ENCODE data around the gene FBXO38. TPM values are rescaled to one million over a fixed set of nuclear protein-coding genes. Genes with fewer than 3 reads are reported as not detected.

FBXO38 gene
- total and polyA plus RNA-seq, 2 donors (not counting 1 experiment from before 2014, with no cell fraction given), result 14.4 to 97.0 TPM

- H3K4me3 Mint-ChIP-seq, result no peak overlapping the region
- Histone ChIP-seq H4K20me1 (ENCODE audit: control insufficient read depth, insufficient read depth, low read length, poor library complexity, severe bottlenecking) (no peaks in the 10 kb centered on the region), H3K9me3 (ENCODE audit: control extremely low read depth in 1 of 3, control insufficient read depth in 2 of 3, insufficient read depth in 1 of 3, low read length in 2 of 3) (no peaks in the 10 kb centered on the region), H3K27ac (ENCODE audit: low read length in 2 of 2) (no peak overlapping the region), H3K4me3 (ENCODE audit: control extremely low read depth in 1 of 5, extremely low read depth in 1 of 5, insufficient read depth in 1 of 5, low read depth in 2 of 5, low read length in 4 of 5) (no peak overlapping the region), H2AFZ (ENCODE audit: insufficient read depth, low read depth, low read length, poor library complexity, severe bottlenecking) (peak overlapping the region; percentile 13), H3K79me2 (ENCODE audit: control insufficient read depth, insufficient read depth, low read length) (no peaks in the 10 kb centered on the region), H3K4me1 (ENCODE audit: control insufficient read depth in 2 of 2, insufficient read depth in 2 of 2, low read length in 2 of 2) (peaks cover 0 to 5% of the 10 kb centered on the region in 2 donors), H3K36me3 (replicated peaks in 1 of 2; ENCODE audit: control extremely low read depth in 1 of 2, control insufficient read depth in 1 of 2, extremely low read depth in 1 of 2, insufficient read depth in 2 of 2, low read length in 1 of 2) (no peaks in the 10 kb centered on the region), H3K4me2 (replicated peaks; ENCODE audit: low read depth, low read length, poor library complexity, severe bottlenecking) (no peak overlapping the region), H3K9ac (ENCODE audit: low read length) (no peak overlapping the region), H3K27me3 (replicated peaks in 1 of 4; ENCODE audit: control extremely low read depth in 1 of 4, control insufficient read depth in 3 of 4, insufficient read depth in 4 of 4, low read length in 3 of 4) (peaks cover 0 to 12% (median 7%) of the 10 kb centered on the region in 4 experiments)
- peak overlapping the region; percentile 11 for H3K27ac Mint-ChIP-seq
- WGBS (ENCODE audit: insufficient coverage), result 38% methylated on average over 21 of the region's 22 CpGs
- POLR2A ChIA-PET, result no interaction called here
- no peaks in the 10 kb centered on the region for H3K9me3 Mint-ChIP-seq (ENCODE audit: insufficient read depth)
- DNase-seq, result peak; percentile 51
- intact Hi-C loops (cut with micrococcal nuclease), result no loop called here
- CTCF ChIA-PET, result interaction anchor here (1.0 to 1.2 kb wide), 6 partner anchors 10 to 303 kb away, joined by 3 to 4 read pairs (median 3); no protein-coding TSS in a partner anchor
- no peak for TF ChIP-seq EZH2 (IDR thresholded peaks at IDR 0.05; ENCODE audit: borderline replicate concordance, insufficient read depth, low read depth, low read length, poor library complexity, severe bottlenecking)
- peak; percentile 61 for TF ChIP-seq CTCF (IDR thresholded peaks at IDR 0.05)
- peaks cover 3% of the 10 kb centered on the region for H3K4me1 Mint-ChIP-seq
- H3K27me3 Mint-ChIP-seq, result peaks cover 44% of the 10 kb centered on the region
- no peak for ATAC-seq (ENCODE audit: low read depth)
Observed at GRCh38 chr5:148482697-148483462, 99.1 kb downstream of the FBXO38 start.

- no peaks in the 10 kb centered on the region for H4K20me1 ChIP-seq (ENCODE audit: control insufficient read depth, insufficient read depth, low read length, poor library complexity, severe bottlenecking)
- intact Hi-C loops (cut with micrococcal nuclease), result no loop called here
- no peaks in the 10 kb centered on the region for H3K9me3 ChIP-seq (ENCODE audit: control extremely low read depth in 1 of 3, control insufficient read depth in 2 of 3, insufficient read depth in 1 of 3, low read length in 2 of 3)
- H3K4me3 ChIP-seq (ENCODE audit: control extremely low read depth in 1 of 5, extremely low read depth in 1 of 5, insufficient read depth in 1 of 5, low read depth in 2 of 5, low read length in 4 of 5), result no peak overlapping the region
- Mint-ChIP-seq H3K27ac (no peak overlapping the region), H3K27me3 (peaks cover 40% of the 10 kb centered on the region), H3K9me3 (ENCODE audit: insufficient read depth) (no peaks in the 10 kb centered on the region), H3K4me1 (peaks cover 3% of the 10 kb centered on the region), H3K4me3 (no peak overlapping the region)
- ATAC-seq (ENCODE audit: low read depth) (no peak), DNase-seq (no peak)
- no peaks in the 10 kb centered on the region for H3K79me2 ChIP-seq (ENCODE audit: control insufficient read depth, insufficient read depth, low read length)
- no peak overlapping the region for H2AFZ ChIP-seq (ENCODE audit: insufficient read depth, low read depth, low read length, poor library complexity, severe bottlenecking)
- no peak overlapping the region for H3K4me2 ChIP-seq (replicated peaks; ENCODE audit: low read depth, low read length, poor library complexity, severe bottlenecking)
- H3K27ac ChIP-seq (ENCODE audit: low read length in 2 of 2), result no peak overlapping the region
- ChIA-PET CTCF (interaction anchor here (0.7 to 1.2 kb wide), 5 partner anchors 11 to 193 kb away, joined by 3 to 4 read pairs (median 3); no protein-coding TSS in a partner anchor), POLR2A (no interaction called here)
- TF ChIP-seq CTCF (IDR thresholded peaks at IDR 0.05) (no peak), EZH2 (IDR thresholded peaks at IDR 0.05; ENCODE audit: borderline replicate concordance, insufficient read depth, low read depth, low read length, poor library complexity, severe bottlenecking) (no peak)
- no peak overlapping the region for H3K9ac ChIP-seq (ENCODE audit: low read length)
- peaks cover 0 to 12% (median 7%) of the 10 kb centered on the region in 4 experiments for H3K27me3 ChIP-seq (replicated peaks in 1 of 4; ENCODE audit: control extremely low read depth in 1 of 4, control insufficient read depth in 3 of 4, insufficient read depth in 4 of 4, low read length in 3 of 4)
- peaks cover 0 to 5% of the 10 kb centered on the region in 2 donors for H3K4me1 ChIP-seq (ENCODE audit: control insufficient read depth in 2 of 2, insufficient read depth in 2 of 2, low read length in 2 of 2)
- WGBS (ENCODE audit: insufficient coverage), result no CpG with 5 or more reads among the region's 3 CpGs
- H3K36me3 ChIP-seq (replicated peaks in 1 of 2; ENCODE audit: control extremely low read depth in 1 of 2, control insufficient read depth in 1 of 2, extremely low read depth in 1 of 2, insufficient read depth in 2 of 2, low read length in 1 of 2), result no peaks in the 10 kb centered on the region
Observed at GRCh38 chr5:148483750-148484149, 100.0 kb downstream of the FBXO38 start.
